Aorta (tissue), 5 donors: ENCODE data around the gene ECT2L. TPM values are rescaled to one million over a fixed set of nuclear protein-coding genes. Genes with fewer than 3 reads are reported as not detected.

Experiments
- ATAC-seq: fragments of 200-7000 bp; cut with Tn5 transposase; one replicate; pipeline ENCODE4 v1.9.1; 2022; ENCODE audit warnings: moderate library complexity; ENCODE audit not compliant: low FRiP score
- DNase-seq, 2 donors: peaks; one replicate each; pipeline ENCODE4 v3.0.0-alpha.2; 2020
- H3K27ac ChIP-seq, 2 donors: one replicate each; pipeline ENCODE4 v1.5.1; 2013; ENCODE audit warnings: low read length in 2 of 2, mild to moderate bottlenecking in 2 of 2, moderate library complexity in 2 of 2, control low read depth in 1 of 2, inconsistent platforms in 1 of 2, low read depth in 1 of 2
- H3K27me3 ChIP-seq, 2 donors: one replicate each; pipeline ENCODE4 v1.6.1; 2013; ENCODE audit warnings: control low read depth in 1 of 2, low read length in 1 of 2, mild to moderate bottlenecking in 1 of 2, moderate library complexity in 1 of 2; ENCODE audit not compliant: insufficient read depth in 2 of 2, control insufficient read depth in 1 of 2
- H3K36me3 ChIP-seq, 2 donors: one replicate each; pipeline ENCODE4 v1.6.1; 2013; ENCODE audit warnings: control low read depth in 1 of 2, low read length in 1 of 2, mild to moderate bottlenecking in 1 of 2; ENCODE audit not compliant: insufficient read depth in 2 of 2, control insufficient read depth in 1 of 2
- H3K4me1 ChIP-seq, 2 donors: one replicate each; pipeline ENCODE4 v1.6.1; 2013; ENCODE audit warnings: low read length in 2 of 2, control low read depth in 1 of 2, mild to moderate bottlenecking in 1 of 2, moderate library complexity in 1 of 2; ENCODE audit not compliant: insufficient read depth in 2 of 2, control insufficient read depth in 1 of 2
- H3K4me3 ChIP-seq, 2 donors: one replicate each; pipeline ENCODE4 v1.5.1; 2013; ENCODE audit warnings: low read length in 2 of 2, control low read depth in 1 of 2, mild to moderate bottlenecking in 1 of 2
- H3K9me3 ChIP-seq: one replicate; pipeline ENCODE4 v1.6.1; 2013; ENCODE audit warnings: mild to moderate bottlenecking, low read length; ENCODE audit not compliant: control insufficient read depth
- WGBS, 2 donors: extraction: QIAGEN DNeasy Blood & Tissue Kit; methylation state at CpG; one replicate each; pipeline ENCODE4 v1.1.7; 2013; 5-methylcytosine and 5-hydroxymethylcytosine counted together
- intact Hi-C, 2 donors: fragments of 100-400 bp; cut with DNase I; formaldehyde crosslinking; loops; one replicate each; pipeline versions ENCODE4 v1.14.2 to v1.15.0; 2022
- polyA plus RNA-seq, 2 donors: library from polyadenylated mRNA; stranded (reverse); fragments of 200-250 nt; gene quantifications; one replicate each; pipeline ENCODE4 v1.2.3, GENCODE V29; 2013
- total RNA-seq, 2 donors: library from RNA; stranded (reverse); fragmentation: NEBNext Ultra II Directional; extraction: Animal tissue kit (Norgen Biotek cat#: 25700); gene quantifications; one replicate each; pipeline ENCODE4 v1.2.1, GENCODE V29; 2021
- donor health status: healthy with polysubstance abuse.
- donor health status: Bipolar disorder and iron deficiency.
- donor health status: DM: no; HTN: no; CAD: no.
- donor health status: DM: no; HTN: no; CAD: no.
- donor health status: DM: yes; HTN: yes; CAD: no.

Gene ECT2L
- total and polyA plus RNA-seq, 4 donors: 0.19 to 2.7 (median 0.30) TPM; not detected in 1

DNA sequence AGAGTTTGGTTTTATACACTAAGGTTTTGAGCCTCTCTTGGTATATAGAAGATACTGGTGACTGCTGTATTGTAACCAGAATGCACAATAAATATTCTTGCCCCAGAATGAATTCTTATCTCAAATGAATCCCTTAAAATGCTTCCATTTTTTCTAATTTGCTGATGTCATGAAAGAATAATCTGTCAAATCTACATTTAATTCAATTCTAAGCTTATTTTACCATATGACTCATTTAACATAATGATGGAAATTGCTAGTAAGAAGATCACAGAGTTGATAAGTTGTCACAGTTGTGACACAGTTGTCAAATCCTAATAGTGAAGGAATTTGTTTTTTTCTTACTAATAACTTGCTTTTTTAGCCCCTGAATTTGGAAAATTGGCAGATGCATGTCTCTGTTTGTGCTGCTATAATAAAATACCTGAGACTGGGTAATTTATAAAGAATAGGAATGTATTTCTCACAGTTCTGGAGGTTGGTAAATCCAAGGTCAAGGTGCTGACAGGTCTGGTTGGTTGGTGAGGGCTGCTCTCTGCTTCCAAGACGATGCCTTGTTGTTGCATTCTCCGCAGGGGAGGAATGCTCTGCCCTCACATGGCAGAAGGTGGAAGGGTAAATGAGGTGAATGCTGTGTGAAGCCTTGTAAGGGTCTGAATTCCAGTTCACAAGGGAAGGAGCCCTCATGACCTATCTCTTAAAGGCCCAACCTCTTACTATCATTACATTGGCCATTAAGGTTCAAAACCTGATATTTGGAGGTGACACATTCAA, 4.7 kb downstream of the ECT2L start:
- Histone ChIP-seq H3K4me3 (no peak overlapping the region), H3K27ac (no peak overlapping the region), H3K27me3 (no peaks in the 10 kb centered on the region), H3K4me1 (no peaks in the 10 kb centered on the region), H3K36me3 (no peaks in the 10 kb centered on the region), H3K9me3 (no peaks in the 10 kb centered on the region)
- ATAC-seq (no peak), DNase-seq (no peak)
- WGBS, 2 donors: 93% methylated on average over 2 of the region's 2 CpGs
- intact Hi-C loops: no loop called here

DNA sequence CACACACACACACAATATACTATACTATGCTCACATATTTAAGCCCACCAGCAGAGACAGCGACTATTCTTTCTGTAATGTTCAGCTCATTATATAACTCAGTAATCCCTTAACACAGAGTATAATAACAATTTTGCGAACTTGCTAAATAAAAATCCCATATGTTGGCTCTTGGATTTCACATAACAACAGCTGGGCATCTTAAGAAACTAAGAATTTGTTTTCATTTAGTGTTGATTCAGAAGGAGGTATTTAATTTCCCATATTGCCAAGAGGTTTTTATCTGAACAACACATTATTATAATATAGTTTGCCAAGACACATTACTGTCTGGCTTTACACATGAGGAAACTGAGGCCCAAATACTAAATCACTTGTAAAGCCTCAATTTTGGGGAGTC, 7.4 kb downstream of the ECT2L start:
- no peak overlapping the region for H3K27ac ChIP-seq
- DNase-seq: no peak
- no peaks in the 10 kb centered on the region for H3K4me1 ChIP-seq
- no peaks in the 10 kb centered on the region for H3K27me3 ChIP-seq
- intact Hi-C loops: no loop called here
- ATAC-seq: no peak
- WGBS, 2 donors: 89 to 95% methylated on average over 2 of the region's 2 CpGs
- no peaks in the 10 kb centered on the region for H3K9me3 ChIP-seq
- H3K36me3 ChIP-seq: no peaks in the 10 kb centered on the region
- no peak overlapping the region for H3K4me3 ChIP-seq

DNA sequence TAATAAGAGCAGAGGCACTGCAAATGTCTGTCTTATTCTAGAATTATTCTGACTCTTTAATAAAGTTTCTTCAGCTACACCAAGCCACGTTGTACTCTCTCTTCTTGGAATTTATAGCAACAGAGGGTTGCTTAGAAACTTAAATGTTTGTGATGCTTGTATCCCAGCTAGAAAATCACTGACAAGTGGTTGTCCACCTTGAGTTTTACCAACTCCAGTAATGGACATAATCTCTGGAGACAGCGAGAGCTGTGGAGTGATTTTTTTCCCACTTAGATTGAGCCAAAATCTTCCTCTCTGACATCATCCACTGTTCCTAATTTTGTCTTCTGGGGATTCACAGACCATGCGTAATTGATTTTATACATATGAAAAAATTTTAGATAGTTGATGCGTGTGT, 8.0 kb downstream of the ECT2L start:
- Histone ChIP-seq H3K4me3 (no peak overlapping the region), H3K27ac (no peak overlapping the region), H3K9me3 (no peaks in the 10 kb centered on the region), H3K4me1 (no peaks in the 10 kb centered on the region), H3K36me3 (no peaks in the 10 kb centered on the region), H3K27me3 (no peaks in the 10 kb centered on the region)
- WGBS, 2 donors: 19 to 26% methylated on average over 4 of the region's 4 CpGs
- no peak for DNase-seq
- intact Hi-C loops: no loop called here
- ATAC-seq: no peak

DNA sequence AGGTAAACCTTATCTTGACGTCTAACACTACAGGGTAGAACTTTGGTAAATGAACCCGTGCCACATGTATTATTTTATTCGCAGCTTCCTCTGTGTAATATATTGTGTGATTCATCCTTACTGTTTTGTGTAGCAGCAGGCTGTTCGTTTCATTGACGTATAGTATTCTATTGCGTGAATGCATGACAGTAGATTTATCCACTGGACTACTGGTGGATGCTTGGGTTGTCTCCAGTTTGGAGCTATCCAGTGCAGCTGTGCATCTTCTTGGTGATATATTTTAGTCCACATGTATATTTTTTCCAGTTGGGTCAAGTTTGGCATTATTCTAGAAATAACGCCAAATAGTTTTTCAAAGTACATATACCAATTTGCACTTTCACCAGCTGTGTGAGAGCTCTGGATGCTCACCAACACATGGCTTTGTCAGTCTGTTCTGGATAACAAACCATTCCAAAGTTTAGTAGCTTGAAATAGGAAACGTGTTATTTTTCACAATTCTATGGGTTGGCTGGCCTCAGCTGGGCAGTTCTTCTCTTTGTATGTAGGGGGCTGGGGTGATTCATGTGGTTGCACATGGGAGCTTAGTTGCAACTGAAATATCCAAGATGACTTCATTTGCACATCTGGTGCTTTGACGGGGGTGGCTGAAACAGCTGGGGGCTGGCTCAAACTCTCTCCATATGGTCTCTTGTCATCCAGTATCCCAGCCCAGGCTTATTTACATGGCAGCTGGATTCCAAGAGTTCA, 9.3 kb downstream of the ECT2L start:
- Histone ChIP-seq H3K4me1 (no peaks in the 10 kb centered on the region), H3K4me3 (no peak overlapping the region), H3K9me3 (no peaks in the 10 kb centered on the region), H3K36me3 (no peaks in the 10 kb centered on the region), H3K27ac (no peak overlapping the region), H3K27me3 (no peaks in the 10 kb centered on the region)
- ATAC-seq (no peak), DNase-seq (no peak)
- intact Hi-C loops: no loop called here
- WGBS, 2 donors: 88 to 90% methylated on average over 9 of the region's 9 CpGs

DNA sequence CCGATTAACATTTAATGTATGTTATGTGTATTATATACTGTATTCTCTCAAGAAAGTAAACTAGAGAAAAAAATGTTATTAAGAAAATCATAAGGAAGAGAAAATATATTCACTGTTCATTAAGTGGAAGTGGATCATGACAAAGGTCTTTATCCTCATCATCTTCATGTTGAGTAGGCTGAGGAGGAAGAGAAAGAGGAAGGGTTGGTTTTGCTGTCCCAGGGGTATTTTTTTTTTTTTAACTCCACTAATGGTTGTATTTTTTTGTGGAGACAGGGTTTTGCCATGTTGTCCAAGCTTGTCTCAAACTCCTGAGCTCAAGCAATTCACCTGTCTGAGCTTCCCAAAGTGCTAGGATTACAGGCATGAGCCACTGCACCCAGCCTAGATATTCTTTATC, 11.0 kb downstream of the ECT2L start:
- DNase-seq (no peak), ATAC-seq (no peak)
- intact Hi-C loops: no loop called here
- Histone ChIP-seq H3K4me3 (no peak overlapping the region), H3K27ac (no peak overlapping the region), H3K27me3 (no peaks in the 10 kb centered on the region), H3K9me3 (no peaks in the 10 kb centered on the region), H3K4me1 (no peaks in the 10 kb centered on the region), H3K36me3 (no peaks in the 10 kb centered on the region)
- WGBS, 2 donors: 97 to 98% methylated on average over 1 of the region's 1 CpG

DNA sequence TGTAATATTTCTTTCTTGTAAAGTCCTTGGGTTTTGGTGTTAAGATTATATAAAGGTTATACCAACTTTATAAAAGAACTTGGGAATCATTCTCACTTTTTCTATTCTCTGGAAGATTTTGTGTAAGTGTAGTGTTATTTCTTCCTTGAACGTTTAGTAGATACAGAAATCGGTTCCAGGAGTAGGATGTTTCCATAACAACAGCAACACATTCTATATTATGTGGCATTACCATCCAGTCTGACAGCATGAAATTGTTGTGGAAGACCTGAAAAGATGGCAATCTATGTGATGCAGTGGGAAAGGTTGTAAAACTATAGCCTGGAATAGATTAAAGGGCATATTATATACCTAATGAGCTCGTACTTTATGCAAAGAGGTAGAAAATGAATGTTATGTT, 13.8 kb downstream of the ECT2L start:
- no peaks in the 10 kb centered on the region for H3K36me3 ChIP-seq
- intact Hi-C loops: no loop called here
- WGBS, 2 donors: 78 to 79% methylated on average over 3 of the region's 3 CpGs
- H3K4me1 ChIP-seq: no peaks in the 10 kb centered on the region
- ATAC-seq: no peak
- H3K4me3 ChIP-seq: no peak overlapping the region
- H3K27ac ChIP-seq: no peak overlapping the region
- H3K9me3 ChIP-seq: no peaks in the 10 kb centered on the region
- DNase-seq: no peak
- no peaks in the 10 kb centered on the region for H3K27me3 ChIP-seq

DNA sequence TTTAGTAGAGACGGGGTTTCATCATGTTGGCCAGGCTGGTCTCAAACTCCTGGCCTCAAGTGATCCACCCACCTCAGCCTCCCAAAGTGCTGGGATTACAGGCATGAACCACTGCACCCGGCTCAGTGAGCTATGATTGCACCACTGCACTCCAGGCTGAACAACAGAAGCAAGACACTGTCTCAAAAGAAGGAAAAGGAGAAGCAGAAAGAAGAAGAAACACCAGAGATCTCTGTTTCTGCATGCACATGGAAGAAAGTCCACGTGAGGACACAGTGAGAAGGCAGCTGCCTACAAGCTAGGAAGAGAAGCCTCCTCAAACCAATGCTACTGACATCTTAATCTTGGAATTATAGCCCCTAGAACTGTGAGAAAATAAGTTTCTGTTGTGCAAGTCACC, 16.0 kb downstream of the ECT2L start:
- H3K9me3 ChIP-seq: no peaks in the 10 kb centered on the region
- no peaks in the 10 kb centered on the region for H3K4me1 ChIP-seq
- no peak for ATAC-seq
- no peak overlapping the region for H3K4me3 ChIP-seq
- WGBS, 2 donors: 88 to 91% methylated on average over 3 of the region's 3 CpGs
- H3K36me3 ChIP-seq: no peaks in the 10 kb centered on the region
- H3K27me3 ChIP-seq: no peaks in the 10 kb centered on the region
- DNase-seq: peak in 1 of 2 donors; percentile 50
- no peak overlapping the region for H3K27ac ChIP-seq
- intact Hi-C loops: no loop called here

DNA sequence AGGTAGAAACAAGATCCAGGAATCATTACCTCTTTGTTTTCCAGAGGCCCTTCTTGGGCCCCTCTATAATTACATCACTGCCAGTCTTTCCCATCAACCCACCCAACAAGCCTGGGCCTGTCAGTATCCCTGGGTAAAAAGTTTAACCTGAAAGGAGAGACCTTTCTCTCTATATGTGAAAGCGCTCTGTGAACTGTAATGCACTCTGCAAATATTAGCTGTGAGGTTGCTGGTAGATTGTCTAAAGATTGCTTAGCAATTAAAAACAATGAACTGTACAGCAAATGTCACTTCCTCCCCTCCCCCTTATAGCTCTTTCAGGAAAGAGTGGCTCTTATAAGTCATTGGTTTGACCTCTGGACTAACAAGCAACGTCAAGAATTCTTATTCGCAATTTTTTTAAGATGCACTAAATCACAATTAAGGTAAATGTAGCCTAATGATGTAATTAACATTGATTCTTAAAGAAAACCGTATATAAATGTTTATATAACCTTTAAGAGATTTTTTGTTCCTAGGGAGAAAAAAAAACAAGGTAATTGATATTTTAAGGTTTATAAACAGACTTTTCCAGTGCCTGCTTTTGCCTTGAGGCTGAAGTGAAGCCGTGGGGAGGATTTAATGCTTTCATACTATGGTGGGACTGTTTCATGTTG, 18.4 kb downstream of the ECT2L start:
- ATAC-seq: no peak
- intact Hi-C loops: loop anchor here in 1 of 2 donors (2.0 kb wide), 2 partner anchors 174 to 550 kb away; partner anchors contain the start of gene REPS1
- no peaks in the 10 kb centered on the region for H3K9me3 ChIP-seq
- no peaks in the 10 kb centered on the region for H3K27me3 ChIP-seq
- no peak overlapping the region for H3K4me3 ChIP-seq
- no peak overlapping the region for H3K27ac ChIP-seq
- 61 to 64% methylated on average over 5 of the region's 5 CpGs for WGBS, 2 donors
- H3K36me3 ChIP-seq: no peaks in the 10 kb centered on the region
- no peaks in the 10 kb centered on the region for H3K4me1 ChIP-seq
- no peak for DNase-seq
